ENCODE data around the gene PAQR7.

Gene PAQR7

DNA sequence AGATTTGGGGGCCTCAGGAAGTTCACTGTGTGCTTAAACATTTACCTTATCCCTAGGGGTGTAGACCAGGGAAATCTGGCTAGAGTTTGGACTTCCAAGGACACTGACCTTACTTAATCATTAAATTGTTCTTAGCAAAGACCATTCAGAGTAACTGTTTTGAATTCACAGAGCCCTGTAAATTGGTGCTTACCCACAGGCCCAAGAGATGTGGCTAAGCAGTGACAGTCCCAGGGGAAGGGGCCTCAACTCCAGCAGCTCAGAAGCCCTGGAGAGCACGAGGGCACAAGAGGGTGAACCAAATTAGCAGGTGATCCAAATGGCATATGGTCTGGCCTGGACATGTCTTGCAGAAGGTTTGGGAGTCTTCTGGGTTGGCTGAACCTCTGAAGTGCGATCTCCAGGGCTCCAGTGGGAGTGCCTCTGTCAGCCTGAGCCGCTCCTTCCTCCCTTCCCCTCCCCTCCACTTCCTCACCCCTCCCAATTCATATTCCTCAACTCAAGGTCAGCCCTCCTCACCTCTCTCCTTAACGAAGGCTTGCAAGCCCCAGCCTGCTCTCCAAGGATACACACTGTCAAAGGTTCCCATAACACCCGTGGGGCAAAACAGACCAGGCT lies 4.3 kb downstream of the PAQR7 start:
- H3K9ac ChIP-seq (ENCODE audit: low read length), result no peak overlapping the region
- TF ChIP-seq EZH2phosphoT487 (IDR thresholded peaks at IDR 0.05; ENCODE audit: low read depth), result no peak
- TF ChIP-seq, protein P1, sequence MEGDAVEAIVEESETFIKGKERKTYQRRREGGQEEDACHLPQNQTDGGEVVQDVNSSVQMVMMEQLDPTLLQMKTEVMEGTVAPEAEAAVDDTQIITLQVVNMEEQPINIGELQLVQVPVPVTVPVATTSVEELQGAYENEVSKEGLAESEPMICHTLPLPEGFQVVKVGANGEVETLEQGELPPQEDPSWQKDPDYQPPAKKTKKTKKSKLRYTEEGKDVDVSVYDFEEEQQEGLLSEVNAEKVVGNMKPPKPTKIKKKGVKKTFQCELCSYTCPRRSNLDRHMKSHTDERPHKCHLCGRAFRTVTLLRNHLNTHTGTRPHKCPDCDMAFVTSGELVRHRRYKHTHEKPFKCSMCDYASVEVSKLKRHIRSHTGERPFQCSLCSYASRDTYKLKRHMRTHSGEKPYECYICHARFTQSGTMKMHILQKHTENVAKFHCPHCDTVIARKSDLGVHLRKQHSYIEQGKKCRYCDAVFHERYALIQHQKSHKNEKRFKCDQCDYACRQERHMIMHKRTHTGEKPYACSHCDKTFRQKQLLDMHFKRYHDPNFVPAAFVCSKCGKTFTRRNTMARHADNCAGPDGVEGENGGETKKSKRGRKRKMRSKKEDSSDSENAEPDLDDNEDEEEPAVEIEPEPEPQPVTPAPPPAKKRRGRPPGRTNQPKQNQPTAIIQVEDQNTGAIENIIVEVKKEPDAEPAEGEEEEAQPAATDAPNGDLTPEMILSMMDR (IDR thresholded peaks at IDR 0.05; ENCODE audit: low read depth, low read length), result no peak

DNA sequence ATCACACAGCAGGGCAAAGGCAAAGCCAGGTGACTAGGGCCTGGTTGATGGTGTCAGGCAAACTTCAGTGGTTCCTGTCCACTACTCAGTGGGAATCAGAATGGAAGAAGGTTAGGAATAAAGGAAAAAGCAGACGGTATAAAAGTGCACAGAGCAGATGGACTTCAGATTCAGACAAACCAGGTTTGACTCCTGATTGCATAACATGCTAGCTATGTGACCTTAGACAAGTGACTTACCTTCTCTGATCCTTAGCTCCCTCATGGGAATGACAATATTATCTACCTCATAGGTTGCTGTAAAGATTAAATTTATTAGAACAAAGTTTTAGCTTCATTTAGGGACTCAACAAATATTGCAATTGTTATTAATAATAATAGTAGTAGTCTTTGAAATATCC lies 4.9 kb downstream of the PAQR7 start:
- H3K79me2 ChIP-seq (ENCODE audit: low read length), result peaks cover 23% of the 10 kb centered on the region
- no peaks in the 10 kb centered on the region for H4K20me1 ChIP-seq (ENCODE audit: insufficient read depth, low read length)
- H3K27me3 ChIP-seq (ENCODE audit: low read depth, low read length), result no peaks in the 10 kb centered on the region
- no peak overlapping the region for H3K27ac ChIP-seq (ENCODE audit: low read length)
- no peak overlapping the region for H3K4me3 ChIP-seq (ENCODE audit: low read length)
- H3K4me2 ChIP-seq (ENCODE audit: low read length), result no peak overlapping the region
- no peak overlapping the region for H3K9ac ChIP-seq (ENCODE audit: low read length)
- no peak overlapping the region for H2AFZ ChIP-seq (ENCODE audit: low read depth, low read length)
- H3K36me3 ChIP-seq (replicated peaks; ENCODE audit: low read depth, low read length), result no peaks in the 10 kb centered on the region
- H3K4me1 ChIP-seq (ENCODE audit: low read length), result peaks cover 16% of the 10 kb centered on the region
- no peaks in the 10 kb centered on the region for H3K9me3 ChIP-seq (ENCODE audit: insufficient read depth, low read length)
- TF ChIP-seq EZH2phosphoT487 (IDR thresholded peaks at IDR 0.05; ENCODE audit: low read depth), result no peak
- TF ChIP-seq, protein P1 (IDR thresholded peaks at IDR 0.05; ENCODE audit: low read depth, low read length), result no peak

More for the DNA sequence above, 4.3 kb downstream of the PAQR7 start:
- Histone ChIP-seq H3K9me3 (ENCODE audit: insufficient read depth, low read length) (no peaks in the 10 kb centered on the region), H3K27ac (ENCODE audit: low read length) (no peak overlapping the region), H3K27me3 (ENCODE audit: low read depth, low read length) (no peaks in the 10 kb centered on the region), H4K20me1 (ENCODE audit: insufficient read depth, low read length) (no peaks in the 10 kb centered on the region), H3K4me1 (ENCODE audit: low read length) (peaks cover 16% of the 10 kb centered on the region), H2AFZ (ENCODE audit: low read depth, low read length) (no peak overlapping the region), H3K4me2 (ENCODE audit: low read length) (no peak overlapping the region), H3K79me2 (ENCODE audit: low read length) (peaks cover 23% of the 10 kb centered on the region), H3K4me3 (ENCODE audit: low read length) (no peak overlapping the region), H3K36me3 (replicated peaks; ENCODE audit: low read depth, low read length) (no peaks in the 10 kb centered on the region)

DNA sequence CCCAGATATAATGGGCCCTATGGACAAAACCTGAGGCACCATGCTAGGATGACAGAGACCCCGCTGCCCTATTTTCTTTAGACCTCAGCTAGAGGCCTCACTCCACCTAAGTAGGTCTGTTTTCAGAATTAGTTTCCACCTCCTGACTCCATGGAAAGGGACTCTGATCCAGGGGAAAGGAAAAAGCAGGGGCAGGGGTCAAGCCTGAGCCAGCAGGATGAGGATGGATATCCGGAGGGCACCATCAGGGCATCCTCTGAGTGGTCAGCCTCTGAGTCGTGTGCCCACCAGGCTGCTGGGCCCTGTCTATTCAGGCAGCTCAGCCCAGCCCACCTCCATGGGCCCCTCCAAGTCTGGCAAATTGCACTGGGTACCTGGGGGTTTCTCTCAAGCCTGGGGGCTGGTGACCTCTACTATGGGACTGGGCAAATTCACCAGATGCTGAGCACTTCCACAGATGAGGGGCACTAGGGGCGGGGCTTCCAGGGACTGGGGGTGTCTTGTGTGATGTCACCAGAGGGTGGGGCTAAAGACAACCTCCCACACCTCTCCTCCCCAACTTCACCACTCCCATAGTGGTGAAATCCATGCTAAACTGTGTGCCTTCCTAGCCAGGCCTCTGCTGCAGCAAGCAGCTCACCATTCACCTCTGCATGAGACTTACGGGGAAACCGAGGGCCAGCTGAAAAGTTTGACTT lies 5.5 kb downstream of the PAQR7 start:
- no peaks in the 10 kb centered on the region for H3K9me3 ChIP-seq (ENCODE audit: insufficient read depth, low read length)
- no peak overlapping the region for H2AFZ ChIP-seq (ENCODE audit: low read depth, low read length)
- no peak overlapping the region for H3K4me2 ChIP-seq (ENCODE audit: low read length)
- H3K79me2 ChIP-seq (ENCODE audit: low read length), result peaks cover 22% of the 10 kb centered on the region
- H4K20me1 ChIP-seq (ENCODE audit: insufficient read depth, low read length), result no peaks in the 10 kb centered on the region
- no peak for TF ChIP-seq EZH2phosphoT487 (IDR thresholded peaks at IDR 0.05; ENCODE audit: low read depth)
- TF ChIP-seq, protein P1 (IDR thresholded peaks at IDR 0.05; ENCODE audit: low read depth, low read length), result no peak
- no peaks in the 10 kb centered on the region for H3K36me3 ChIP-seq (replicated peaks; ENCODE audit: low read depth, low read length)
- H3K9ac ChIP-seq (ENCODE audit: low read length), result no peak overlapping the region
- H3K4me3 ChIP-seq (ENCODE audit: low read length), result no peak overlapping the region
- H3K27me3 ChIP-seq (ENCODE audit: low read depth, low read length), result no peaks in the 10 kb centered on the region
- no peak overlapping the region for H3K27ac ChIP-seq (ENCODE audit: low read length)
- H3K4me1 ChIP-seq (ENCODE audit: low read length), result peaks cover 16% of the 10 kb centered on the region

GRCh38 chr1:25867210-25867991 lies 8.1 kb downstream of the PAQR7 start:
- Histone ChIP-seq H3K9ac (ENCODE audit: low read length) (no peak overlapping the region), H3K4me3 (ENCODE audit: low read length) (no peak overlapping the region), H3K27ac (ENCODE audit: low read length) (no peak overlapping the region), H3K27me3 (ENCODE audit: low read depth, low read length) (no peaks in the 10 kb centered on the region), H3K4me1 (ENCODE audit: low read length) (no peaks in the 10 kb centered on the region), H3K79me2 (ENCODE audit: low read length) (no peaks in the 10 kb centered on the region), H3K36me3 (replicated peaks; ENCODE audit: low read depth, low read length) (no peaks in the 10 kb centered on the region), H2AFZ (ENCODE audit: low read depth, low read length) (no peak overlapping the region), H4K20me1 (ENCODE audit: insufficient read depth, low read length) (no peaks in the 10 kb centered on the region), H3K9me3 (ENCODE audit: insufficient read depth, low read length) (no peaks in the 10 kb centered on the region), H3K4me2 (ENCODE audit: low read length) (no peak overlapping the region)
- TF ChIP-seq, protein P1 (IDR thresholded peaks at IDR 0.05; ENCODE audit: low read depth, low read length), result no peak
- TF ChIP-seq EZH2phosphoT487 (IDR thresholded peaks at IDR 0.05; ENCODE audit: low read depth), result no peak
